HepG2 (cell line): ENCODE data around the gene TUBB. TPM values are rescaled to one million over a fixed set of nuclear protein-coding genes. Genes with fewer than 3 reads are reported as not detected.

ENCODE experiments used
- CENPT ChIP-seq: sonication (generic); formaldehyde crosslinking; IDR thresholded peaks from 2 replicates; pipeline ENCODE4 v1.8.0; 2022; ENCODE audit warnings: low read depth, mild to moderate bottlenecking, moderate library complexity, missing genetic modification reagents
- CHD2 ChIP-seq: IDR thresholded peaks from 2 replicates; pipeline ENCODE4 v1.6.1; 2011; ENCODE audit warnings: low read depth, low read length, improper control_type of control experiment
- EED ChIP-seq: sonication (generic); formaldehyde crosslinking; IDR thresholded peaks from 2 replicates; pipeline ENCODE4 v1.5.0; 2020; ENCODE audit warnings: mild to moderate bottlenecking, missing genetic modification reagents
- FOXO1 ChIP-seq: sonication (generic); formaldehyde crosslinking; IDR thresholded peaks from 2 replicates; pipeline ENCODE4 v1.4.0; 2020; ENCODE audit warnings: missing genetic modification reagents
- KAT2B ChIP-seq: fragments of 150-350 bp; IDR thresholded peaks from 2 replicates; pipeline ENCODE4 v1.6.1; 2014; ENCODE audit warnings: low read depth, low read length, borderline replicate concordance
- MED8 ChIP-seq: sonication (generic); formaldehyde crosslinking; IDR thresholded peaks from 2 replicates; pipeline ENCODE4 v1.8.1; 2023; ENCODE audit warnings: mild to moderate bottlenecking, missing genetic modification reagents; ENCODE audit not compliant: insufficient replicate concordance
- MYC ChIP-seq: sonication (generic); formaldehyde crosslinking; IDR thresholded peaks from 2 replicates; pipeline ENCODE4 v1.9.0; 2021; ENCODE audit warnings: missing genetic modification reagents, borderline replicate concordance
- PHF20 ChIP-seq: sonication (generic); formaldehyde crosslinking; IDR thresholded peaks from 2 replicates; pipeline ENCODE4 v1.5.0; 2020; ENCODE audit warnings: mild to moderate bottlenecking, missing genetic modification reagents
- PRPF4 ChIP-seq: fragments of 200-400 bp; formaldehyde crosslinking; IDR thresholded peaks from 2 replicates; pipeline ENCODE4 v1.6.1; 2016; ENCODE audit warnings: low read length, low read depth; ENCODE audit not compliant: poor library complexity, severe bottlenecking
- RBAK ChIP-seq: sonication (generic); formaldehyde crosslinking; IDR thresholded peaks from 2 replicates; pipeline ENCODE4 v1.5.1; 2020; ENCODE audit warnings: mild to moderate bottlenecking, missing genetic modification reagents
- REPIN1 ChIP-seq: sonication (generic); formaldehyde crosslinking; IDR thresholded peaks from 2 replicates; pipeline ENCODE4 v1.8.0; 2022; ENCODE audit warnings: missing genetic modification reagents, low read depth, mild to moderate bottlenecking, borderline replicate concordance
- SPEN ChIP-seq: sonication (generic); formaldehyde crosslinking; IDR thresholded peaks from 2 replicates; pipeline ENCODE4 v1.5.1; 2020; ENCODE audit warnings: low read depth, mild to moderate bottlenecking, missing genetic modification reagents
- ZBTB33 ChIP-seq: sonication (generic); formaldehyde crosslinking; IDR thresholded peaks from 2 replicates; pipeline ENCODE4 v1.4.0; 2020; ENCODE audit warnings: missing genetic modification reagents
- ZHX1 ChIP-seq: sonication (generic); formaldehyde crosslinking; IDR thresholded peaks from 2 replicates; pipeline ENCODE4 v1.8.1; 2022; ENCODE audit warnings: low read depth, mild to moderate bottlenecking, missing genetic modification reagents
- ZKSCAN8 ChIP-seq: IDR thresholded peaks from 2 replicates; pipeline ENCODE4 v1.6.1; 2016; ENCODE audit warnings: borderline replicate concordance, missing genetic modification reagents, missing compliant biosample characterization
- ZNF12 ChIP-seq: sonication (generic); formaldehyde crosslinking; IDR thresholded peaks from 2 replicates; pipeline ENCODE4 v1.5.0; 2020; ENCODE audit warnings: missing genetic modification reagents
- ZNF343 ChIP-seq: sonication (generic); formaldehyde crosslinking; IDR thresholded peaks from 2 replicates; pipeline ENCODE4 v1.4.0; 2020; ENCODE audit warnings: mild to moderate bottlenecking, missing genetic modification reagents
- ZNF44 ChIP-seq: sonication (generic); formaldehyde crosslinking; IDR thresholded peaks from 2 replicates; pipeline ENCODE4 v1.5.1; 2020; ENCODE audit warnings: mild to moderate bottlenecking, missing genetic modification reagents
- ZNF639 ChIP-seq: conservative IDR thresholded peaks from 2 replicates; pipeline ENCODE4 v1.6.1; 2018; ENCODE audit warnings: missing genetic modification reagents
- ZNF749 ChIP-seq: sonication (generic); formaldehyde crosslinking; IDR thresholded peaks from 2 replicates; pipeline ENCODE4 v1.8.0; 2022; ENCODE audit warnings: mild to moderate bottlenecking, missing genetic modification reagents, moderate library complexity, borderline replicate concordance
- ZSCAN9 ChIP-seq: IDR thresholded peaks from 2 replicates; pipeline ENCODE4 v1.6.1; 2016; ENCODE audit warnings: borderline replicate concordance
- polyA plus RNA-seq, 8 experiments: library from polyadenylated mRNA; depleted of rRNA in 3 of 8; stranded (reverse) in 7 of 8; unstranded in 1 of 8; fragments of >200 nt; fragmentation: Illumina TruSeq in 4 of 8; extraction: Trizol in 4 of 8; gene quantifications; 2 replicates each; pipeline versions ENCODE4 v1.2.1 to v1.2.3, GENCODE V29; 2011 to 2016; ENCODE audit warnings: low read depth in 4 of 8, missing spikeins in 1 of 8, mixed read lengths in 1 of 8; ENCODE audit not compliant: insufficient read depth in 1 of 8
- total RNA-seq, 5 experiments: library from RNA; depleted of rRNA; stranded (reverse); fragments of >200 nt; fragmentation: Illumina TruSeq; extraction: Trizol; gene quantifications; 2 replicates each; pipeline ENCODE4 v1.2.3, GENCODE V29; 2016; ENCODE audit warnings: low read depth in 1 of 5
- TF ChIP-seq, protein P1 (sequence below): sonication (generic); formaldehyde crosslinking; IDR thresholded peaks from 2 replicates; pipeline ENCODE4 v1.4.0; 2020; ENCODE audit warnings: missing genetic modification reagents, borderline replicate concordance

Gene TUBB
- total and polyA plus RNA-seq, 2 of the 13 experiments (the other 11 are each of a cell fraction or from before 2014, with no cell fraction given), result 911 to 1,163 TPM

DNA sequence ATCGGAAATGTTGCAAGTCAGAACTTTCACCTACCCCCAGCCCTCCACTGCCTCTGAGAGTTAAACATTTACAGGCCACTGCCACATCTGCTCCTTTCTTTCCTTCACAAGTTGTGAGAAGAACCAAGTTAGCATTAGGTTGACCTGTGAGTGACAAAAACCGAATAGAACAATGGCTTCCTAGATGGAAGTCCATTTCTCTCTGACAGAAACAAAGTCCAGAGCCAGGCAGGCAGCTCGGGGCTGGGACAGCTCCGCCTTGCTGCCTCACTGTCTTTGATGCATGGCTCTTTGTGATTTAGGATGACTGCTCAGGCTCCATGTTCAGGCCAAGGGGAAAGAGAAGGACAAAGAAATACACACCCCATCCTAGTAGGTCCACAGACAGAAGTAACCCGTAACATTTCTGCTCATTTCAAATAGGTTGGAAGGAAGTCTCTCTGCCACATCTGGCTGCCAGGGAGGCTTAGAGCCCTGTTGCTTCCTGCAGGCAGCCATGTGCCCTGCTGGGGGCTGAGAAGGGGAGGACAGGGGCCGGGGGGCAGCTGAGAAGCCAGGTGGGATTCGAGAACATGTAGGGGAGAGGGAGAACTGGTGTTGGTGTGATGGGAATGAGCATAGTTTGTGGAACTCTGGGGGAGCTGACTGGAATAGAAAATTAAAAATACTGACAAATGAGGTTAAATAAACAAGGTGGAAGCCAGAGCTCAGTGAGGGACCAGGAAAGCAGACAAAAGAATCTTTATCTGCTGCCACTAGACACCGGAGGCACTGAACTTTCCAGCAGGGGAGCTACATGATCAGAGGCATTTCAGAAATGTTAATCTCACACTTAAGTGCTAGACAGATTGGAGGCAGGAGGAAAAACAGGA is 43.7 kb downstream of the TUBB start (continued):
- peak; percentile 63; the same call in 1 of the 2 replicates for TF ChIP-seq SPEN (CRISPR knock-in tag)
- TF ChIP-seq RBAK, result 0 out of 2 replicates have a peak, but pooled peaks have one; percentile 47
- peak; percentile 70 for TF ChIP-seq MYC
- TF ChIP-seq KAT2B, result no peak
- TF ChIP-seq ZKSCAN8 (CRISPR knock-in tag), result peak; percentile 92; the same call in 1 of the 2 replicates
- TF ChIP-seq ZNF44, result peak; percentile 22; the same call in 1 of the 2 replicates
- TF ChIP-seq REPIN1 (CRISPR knock-in tag), result peak; percentile 7; the same call in 1 of the 2 replicates
- TF ChIP-seq PRPF4, result no peak
- TF ChIP-seq ZSCAN9 (CRISPR knock-in tag), result peak; percentile 77
- no peak for TF ChIP-seq CHD2
- peak; percentile 86; the same call in 1 of the 2 replicates for TF ChIP-seq ZHX1 (CRISPR knock-in tag)
- no peak; the same call in 1 of the 2 replicates for TF ChIP-seq ZNF12 (CRISPR knock-in tag)
- peak; percentile 89; the same call in 1 of the 2 replicates for TF ChIP-seq EED (CRISPR knock-in tag)
- TF ChIP-seq FOXO1 (CRISPR knock-in tag), result peak; percentile 97
- TF ChIP-seq, protein P1, sequence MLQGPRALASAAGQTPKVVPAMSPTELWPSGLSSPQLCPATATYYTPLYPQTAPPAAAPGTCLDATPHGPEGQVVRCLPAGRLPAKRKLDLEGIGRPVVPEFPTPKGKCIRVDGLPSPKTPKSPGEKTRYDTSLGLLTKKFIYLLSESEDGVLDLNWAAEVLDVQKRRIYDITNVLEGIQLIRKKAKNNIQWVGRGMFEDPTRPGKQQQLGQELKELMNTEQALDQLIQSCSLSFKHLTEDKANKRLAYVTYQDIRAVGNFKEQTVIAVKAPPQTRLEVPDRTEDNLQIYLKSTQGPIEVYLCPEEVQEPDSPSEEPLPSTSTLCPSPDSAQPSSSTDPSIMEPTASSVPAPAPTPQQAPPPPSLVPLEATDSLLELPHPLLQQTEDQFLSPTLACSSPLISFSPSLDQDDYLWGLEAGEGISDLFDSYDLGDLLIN, result no peak
- TF ChIP-seq MED8, result peak; percentile 96
- peak; percentile 5; the same call in 1 of the 2 replicates for TF ChIP-seq ZNF749 (CRISPR knock-in tag)
- TF ChIP-seq CENPT (CRISPR knock-in tag), result no peak
- TF ChIP-seq ZNF343, result 0 out of 2 replicates have a peak, but pooled peaks have one; percentile 21
- peak; percentile 46; the same call in 1 of the 2 replicates for TF ChIP-seq ZNF639
- TF ChIP-seq PHF20, result peak; percentile 41; the same call in 1 of the 2 replicates
- TF ChIP-seq ZBTB33, result no peak
